Measurements from ENCODE around the gene LIPG.

DNA sequence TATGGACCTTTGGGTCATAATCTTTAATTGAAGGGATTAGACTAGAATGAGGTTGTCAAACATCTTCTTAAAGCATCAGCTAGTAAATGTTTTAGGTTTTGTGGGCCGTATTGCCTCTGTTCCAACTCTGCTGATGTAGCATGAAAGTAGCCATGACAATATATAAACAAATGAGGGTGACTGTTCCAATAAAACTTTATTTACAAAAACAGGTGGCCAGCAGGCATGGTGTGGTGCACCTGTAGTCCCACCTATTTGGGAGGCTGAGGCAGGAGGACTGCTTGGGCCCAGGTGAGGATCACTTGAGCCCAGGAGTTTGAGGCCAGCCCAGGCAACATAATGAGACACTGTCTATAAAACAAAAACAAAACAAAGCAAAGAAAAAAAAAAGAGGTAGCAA is 18.4 kb downstream of the LIPG start:
- TF ChIP-seq POLR2A (IDR thresholded peaks at IDR 0.05): no peak
- TF ChIP-seq, protein P1, sequence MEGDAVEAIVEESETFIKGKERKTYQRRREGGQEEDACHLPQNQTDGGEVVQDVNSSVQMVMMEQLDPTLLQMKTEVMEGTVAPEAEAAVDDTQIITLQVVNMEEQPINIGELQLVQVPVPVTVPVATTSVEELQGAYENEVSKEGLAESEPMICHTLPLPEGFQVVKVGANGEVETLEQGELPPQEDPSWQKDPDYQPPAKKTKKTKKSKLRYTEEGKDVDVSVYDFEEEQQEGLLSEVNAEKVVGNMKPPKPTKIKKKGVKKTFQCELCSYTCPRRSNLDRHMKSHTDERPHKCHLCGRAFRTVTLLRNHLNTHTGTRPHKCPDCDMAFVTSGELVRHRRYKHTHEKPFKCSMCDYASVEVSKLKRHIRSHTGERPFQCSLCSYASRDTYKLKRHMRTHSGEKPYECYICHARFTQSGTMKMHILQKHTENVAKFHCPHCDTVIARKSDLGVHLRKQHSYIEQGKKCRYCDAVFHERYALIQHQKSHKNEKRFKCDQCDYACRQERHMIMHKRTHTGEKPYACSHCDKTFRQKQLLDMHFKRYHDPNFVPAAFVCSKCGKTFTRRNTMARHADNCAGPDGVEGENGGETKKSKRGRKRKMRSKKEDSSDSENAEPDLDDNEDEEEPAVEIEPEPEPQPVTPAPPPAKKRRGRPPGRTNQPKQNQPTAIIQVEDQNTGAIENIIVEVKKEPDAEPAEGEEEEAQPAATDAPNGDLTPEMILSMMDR (IDR thresholded peaks at IDR 0.05): no peak
- no peak for TF ChIP-seq POLR2AphosphoS5 (IDR thresholded peaks at IDR 0.05)

Measured in prostate gland (tissue), 2 donors.